Activated CD8-positive, alpha-beta T cell treated with anti-CD3 and anti-CD28 coated beads, Interleukin-2, amount 10 ng/mL, durations not matched to agents 7 days and 5 days (primary cell): ENCODE results near the gene VAV3. TPM values are rescaled to one million over a fixed set of nuclear protein-coding genes. Genes with fewer than 3 reads are reported as not detected.
A peak's percentile ranks its signal among the peaks of the same experiment; 100 is the strongest.
"Not testable (repeated sequence)": the region's sequence is repeated elsewhere in the genome, so short reads cannot be mapped to it uniquely, and the experiment has no call there.

Experiments
- ATAC-seq: fragments of 150-1000 bp; cut with Tn5 transposase; one replicate; pipeline ENCODE4 v1.10.0; 2021; ENCODE audit warnings: moderate library complexity
- CTCF ChIA-PET: fragments of 350-600 bp; sonication (Branson Sonifier 250); formaldehyde crosslinking; loops from one replicate; lab custom pipeline; 2021; ENCODE audit warnings: antibody characterized with exemption; lab: Charles Lee
- POLR2A ChIA-PET: fragments of 350-600 bp; sonication (Branson Sonifier 250); formaldehyde crosslinking; loops from one replicate; lab custom pipeline; 2021; ENCODE audit warnings: antibody characterized with exemption; lab: Charles Lee
- DNase-seq: peaks from one replicate; pipeline ENCODE4 v3.0.0-alpha.2; 2020
- H3K27ac Mint-ChIP-seq: one replicate; pipeline ENCODE4 v1.8.0; 2021; ENCODE audit warnings: mild to moderate bottlenecking, mixed read lengths
- H3K27me3 Mint-ChIP-seq: one replicate; pipeline ENCODE4 v1.8.0; 2021; ENCODE audit warnings: low read depth, mixed read lengths
- H3K36me3 Mint-ChIP-seq: one replicate; pipeline ENCODE4 v1.8.0; 2021; ENCODE audit warnings: low read depth, mixed read lengths
- H3K4me1 Mint-ChIP-seq: one replicate; pipeline ENCODE4 v1.8.0; 2021; ENCODE audit warnings: low read depth, mixed read lengths
- H3K4me3 Mint-ChIP-seq: one replicate; pipeline ENCODE4 v1.8.0; 2021; ENCODE audit warnings: mild to moderate bottlenecking, mixed read lengths
- H3K9me3 Mint-ChIP-seq: one replicate; pipeline ENCODE4 v1.8.0; 2022; ENCODE audit warnings: mixed read lengths; ENCODE audit not compliant: insufficient read depth
- total RNA-seq, 2 experiments: library from RNA; stranded (reverse); gene quantifications; one replicate each; pipeline ENCODE4 v1.2.3, GENCODE V29; 2021

VAV3 gene
- total RNA-seq, 2 experiments from 2014 or later = 5.2 to 6.9 TPM

GRCh38 chr1:107899655-107900054 is 65.3 kb downstream of the VAV3 start:
- Mint-ChIP-seq H3K4me3 (no peak overlapping the region), H3K27ac (no peak overlapping the region), H3K27me3 (no peaks in the 10 kb centered on the region), H3K9me3 (no peaks in the 10 kb centered on the region), H3K36me3 (no peaks in the 10 kb centered on the region), H3K4me1 (peaks cover 44% of the 10 kb centered on the region)
- no peak for DNase-seq
- ATAC-seq = no peak
- ChIA-PET CTCF (interaction anchor here (0.7 to 1.6 kb wide), 3 partner anchors 8 to 34 kb away, joined by 3 to 6 read pairs (median 4); no protein-coding TSS in a partner anchor), POLR2A (interaction anchor here (0.6 to 0.7 kb wide), 2 partner anchors 18 to 24 kb away, joined by 3 read pairs; no protein-coding TSS in a partner anchor)

- H3K27me3 Mint-ChIP-seq = no peaks in the 10 kb centered on the region
- peak overlapping the region; percentile 22 for H3K27ac Mint-ChIP-seq
- ChIA-PET POLR2A (no interaction called here), CTCF (interaction anchor here (1.6 kb wide), 4 partner anchors 13 to 227 kb away, joined by 3 to 11 read pairs (median 6); no protein-coding TSS in a partner anchor)
- no peak overlapping the region for H3K4me3 Mint-ChIP-seq
- peaks cover 11% of the 10 kb centered on the region for H3K9me3 Mint-ChIP-seq
- ATAC-seq (peak; percentile 48), DNase-seq (no peak)
- no peaks in the 10 kb centered on the region for H3K36me3 Mint-ChIP-seq
- peaks cover 44% of the 10 kb centered on the region for H3K4me1 Mint-ChIP-seq
Observed at GRCh38 chr1:107897438-107898345, 67.3 kb downstream of the VAV3 start.

- H3K4me3 Mint-ChIP-seq = no peak overlapping the region
- H3K9me3 Mint-ChIP-seq = peaks cover 13% of the 10 kb centered on the region
- DNase-seq (no peak), ATAC-seq (no peak)
- H3K4me1 Mint-ChIP-seq = peaks cover 44% of the 10 kb centered on the region
- H3K36me3 Mint-ChIP-seq = no peaks in the 10 kb centered on the region
- peak overlapping the region; percentile 21 for H3K27ac Mint-ChIP-seq
- POLR2A ChIA-PET = no interaction called here
- H3K27me3 Mint-ChIP-seq = no peaks in the 10 kb centered on the region
- CTCF ChIA-PET = interaction anchor here (1.6 kb wide), 4 partner anchors 14 to 228 kb away, joined by 3 to 11 read pairs (median 6); no protein-coding TSS in a partner anchor
Observed at GRCh38 chr1:107896936-107897335, 68.0 kb downstream of the VAV3 start.

- ChIA-PET CTCF (interaction anchor here (1.1 kb wide), 1 partner anchor 14 kb away, joined by 3 read pairs; no protein-coding TSS in a partner anchor), POLR2A (no interaction called here)
- ATAC-seq = no peak
- Mint-ChIP-seq H3K36me3 (no peaks in the 10 kb centered on the region), H3K9me3 (peaks cover 13% of the 10 kb centered on the region), H3K4me3 (no peak overlapping the region), H3K27ac (no peak overlapping the region), H3K27me3 (no peaks in the 10 kb centered on the region), H3K4me1 (peaks cover 44% of the 10 kb centered on the region)
- DNase-seq = no peak
Observed at GRCh38 chr1:107896401-107896800, 68.6 kb downstream of the VAV3 start.

GRCh38 chr1:107895403-107896191 is 69.4 kb downstream of the VAV3 start:
- POLR2A ChIA-PET = no interaction called here
- peak overlapping the region; percentile 50 for H3K27ac Mint-ChIP-seq
- no peaks in the 10 kb centered on the region for H3K36me3 Mint-ChIP-seq
- ATAC-seq (no peak), DNase-seq (peak; percentile 26)
- CTCF ChIA-PET = interaction anchor here (1.1 to 1.8 kb wide), 2 partner anchors 15 to 113 kb away, joined by 3 to 6 read pairs; no protein-coding TSS in a partner anchor
- peaks cover 13% of the 10 kb centered on the region for H3K9me3 Mint-ChIP-seq
- H3K4me3 Mint-ChIP-seq = no peak overlapping the region
- H3K27me3 Mint-ChIP-seq = no peaks in the 10 kb centered on the region
- peaks cover 41% of the 10 kb centered on the region for H3K4me1 Mint-ChIP-seq

GRCh38 chr1:107894605-107895004 is 70.4 kb downstream of the VAV3 start:
- CTCF ChIA-PET = interaction anchor here (1.4 to 1.8 kb wide), 2 partner anchors 112 to 231 kb away, joined by 5 to 6 read pairs; no protein-coding TSS in a partner anchor
- H3K9me3 Mint-ChIP-seq = peaks cover 13% of the 10 kb centered on the region
- POLR2A ChIA-PET = no interaction called here

GRCh38 chr1:107893350-107893749 is 71.6 kb downstream of the VAV3 start:
- DNase-seq, H3K4me3 Mint-ChIP-seq, H3K27me3 Mint-ChIP-seq, ATAC-seq, H3K27ac Mint-ChIP-seq, H3K36me3 Mint-ChIP-seq, POLR2A ChIA-PET, CTCF ChIA-PET: not testable (repeated sequence)
- Mint-ChIP-seq H3K9me3 (peaks cover 13% of the 10 kb centered on the region), H3K4me1 (peaks cover 25% of the 10 kb centered on the region)

More at GRCh38 chr1:107894605-107895004, 70.4 kb downstream of the VAV3 start:
- Mint-ChIP-seq H3K27me3 (no peaks in the 10 kb centered on the region), H3K4me3 (no peak overlapping the region), H3K4me1 (peaks cover 31% of the 10 kb centered on the region), H3K36me3 (no peaks in the 10 kb centered on the region), H3K27ac (no peak overlapping the region)
- DNase-seq = no peak
- no peak for ATAC-seq

- Mint-ChIP-seq H3K36me3 (no peaks in the 10 kb centered on the region), H3K9me3 (peaks cover 13% of the 10 kb centered on the region), H3K4me1 (no peaks in the 10 kb centered on the region), H3K27ac (no peak overlapping the region), H3K4me3 (no peak overlapping the region), H3K27me3 (no peaks in the 10 kb centered on the region)
- ChIA-PET POLR2A (no interaction called here), CTCF (no interaction called here)
- no peak for DNase-seq
- no peak for ATAC-seq
Observed at GRCh38 chr1:107889524-107889923, 75.5 kb downstream of the VAV3 start.

GRCh38 chr1:107883562-107883961 is 81.4 kb downstream of the VAV3 start:
- POLR2A ChIA-PET = no interaction called here
- H3K27me3 Mint-ChIP-seq = no peaks in the 10 kb centered on the region
- no peaks in the 10 kb centered on the region for H3K9me3 Mint-ChIP-seq
- CTCF ChIA-PET = interaction anchor here (1.6 kb wide), 1 partner anchor 100 kb away, joined by 4 read pairs; no protein-coding TSS in a partner anchor
- DNase-seq (no peak), ATAC-seq (no peak)
- H3K4me1 Mint-ChIP-seq = peaks cover 2% of the 10 kb centered on the region
- H3K27ac Mint-ChIP-seq = no peak overlapping the region
- H3K36me3 Mint-ChIP-seq = no peaks in the 10 kb centered on the region
- H3K4me3 Mint-ChIP-seq = no peak overlapping the region

- ATAC-seq = no peak
- CTCF ChIA-PET = interaction anchor here (1.8 kb wide), 1 partner anchor 98 kb away, joined by 5 read pairs; no protein-coding TSS in a partner anchor
- no peak overlapping the region for H3K27ac Mint-ChIP-seq
Observed at GRCh38 chr1:107879927-107880326, 85.1 kb downstream of the VAV3 start.

GRCh38 chr1:107879346-107879745 is 85.6 kb downstream of the VAV3 start:
- CTCF ChIA-PET = interaction anchor here (1.8 kb wide), 1 partner anchor 97 kb away, joined by 5 read pairs; no protein-coding TSS in a partner anchor

More at GRCh38 chr1:107879927-107880326, 85.1 kb downstream of the VAV3 start:
- Mint-ChIP-seq H3K4me3 (no peak overlapping the region), H3K27me3 (no peaks in the 10 kb centered on the region), H3K9me3 (peaks cover 5% of the 10 kb centered on the region), H3K4me1 (peaks cover 14% of the 10 kb centered on the region), H3K36me3 (peaks cover 14% of the 10 kb centered on the region)
- POLR2A ChIA-PET = no interaction called here
- DNase-seq = no peak

More at GRCh38 chr1:107879346-107879745, 85.6 kb downstream of the VAV3 start:
- Mint-ChIP-seq H3K36me3 (peaks cover 14% of the 10 kb centered on the region), H3K27ac (no peak overlapping the region), H3K4me3 (no peak overlapping the region), H3K4me1 (peaks cover 14% of the 10 kb centered on the region), H3K9me3 (peaks cover 5% of the 10 kb centered on the region), H3K27me3 (no peaks in the 10 kb centered on the region)
- POLR2A ChIA-PET = no interaction called here
- no peak for ATAC-seq
- DNase-seq = no peak
